ENCODE data around the gene STK31.

- TF ChIP-seq, protein P1, sequence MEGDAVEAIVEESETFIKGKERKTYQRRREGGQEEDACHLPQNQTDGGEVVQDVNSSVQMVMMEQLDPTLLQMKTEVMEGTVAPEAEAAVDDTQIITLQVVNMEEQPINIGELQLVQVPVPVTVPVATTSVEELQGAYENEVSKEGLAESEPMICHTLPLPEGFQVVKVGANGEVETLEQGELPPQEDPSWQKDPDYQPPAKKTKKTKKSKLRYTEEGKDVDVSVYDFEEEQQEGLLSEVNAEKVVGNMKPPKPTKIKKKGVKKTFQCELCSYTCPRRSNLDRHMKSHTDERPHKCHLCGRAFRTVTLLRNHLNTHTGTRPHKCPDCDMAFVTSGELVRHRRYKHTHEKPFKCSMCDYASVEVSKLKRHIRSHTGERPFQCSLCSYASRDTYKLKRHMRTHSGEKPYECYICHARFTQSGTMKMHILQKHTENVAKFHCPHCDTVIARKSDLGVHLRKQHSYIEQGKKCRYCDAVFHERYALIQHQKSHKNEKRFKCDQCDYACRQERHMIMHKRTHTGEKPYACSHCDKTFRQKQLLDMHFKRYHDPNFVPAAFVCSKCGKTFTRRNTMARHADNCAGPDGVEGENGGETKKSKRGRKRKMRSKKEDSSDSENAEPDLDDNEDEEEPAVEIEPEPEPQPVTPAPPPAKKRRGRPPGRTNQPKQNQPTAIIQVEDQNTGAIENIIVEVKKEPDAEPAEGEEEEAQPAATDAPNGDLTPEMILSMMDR (IDR thresholded peaks at IDR 0.05 in 8 of 11, conservative IDR thresholded peaks at IDR 0.05 in 3 of 11), result no peak
- TF ChIP-seq POLR2AphosphoS5 (IDR thresholded peaks at IDR 0.05) (no peak), POLR2A (IDR thresholded peaks at IDR 0.05) (no peak)
Observed at GRCh38 chr7:23713285-23714149, 3.5 kb downstream of the STK31 start.

Data from spleen (tissue), 7 donors.